A549 (cell line): Measurements from ENCODE around the gene GJA10.

ENCODE experiments used
- CEBPB ChIP-seq, 2 experiments: fragments of >200 bp in 1 of 2; sonication (Bioruptor Twin) in 1 of 2; formaldehyde crosslinking in 1 of 2; IDR thresholded peaks; 2 replicates each; pipeline ENCODE4 v1.6.1; 2012 to 2016
- FOSL2 ChIP-seq, 2 experiments: fragments of 450-650 bp in 1 of 2; fragments of >200 bp in 1 of 2; sonication (Bioruptor Twin) in 1 of 2; formaldehyde crosslinking; IDR thresholded peaks; 2 replicates each; pipeline versions ENCODE4 v1.5.0 to v1.6.1; 2016 to 2020; ENCODE audit warnings: mild to moderate bottlenecking in 1 of 2, moderate library complexity in 1 of 2
- MYC ChIP-seq: IDR thresholded peaks from 2 replicates; pipeline ENCODE4 v1.6.1; 2012; ENCODE audit warnings: mild to moderate bottlenecking, inconsistent platforms, low read length, improper control_type of control experiment, borderline replicate concordance
- POLR2A ChIP-seq: IDR thresholded peaks from 2 replicates; pipeline ENCODE4 v1.6.1; 2012; ENCODE audit warnings: mild to moderate bottlenecking, low read length
- TF ChIP-seq, protein P1 (sequence below): fragments of >200 bp; sonication (Bioruptor Twin); formaldehyde crosslinking; IDR thresholded peaks from 3 replicates; pipeline ENCODE4 v1.5.1; 2016
- TF ChIP-seq, protein P2 (sequence below): fragments of 150-350 bp; IDR thresholded peaks from 2 replicates; pipeline ENCODE4 v1.6.1; 2014; ENCODE audit warnings: low read depth, mild to moderate bottlenecking, low read length

DNA sequence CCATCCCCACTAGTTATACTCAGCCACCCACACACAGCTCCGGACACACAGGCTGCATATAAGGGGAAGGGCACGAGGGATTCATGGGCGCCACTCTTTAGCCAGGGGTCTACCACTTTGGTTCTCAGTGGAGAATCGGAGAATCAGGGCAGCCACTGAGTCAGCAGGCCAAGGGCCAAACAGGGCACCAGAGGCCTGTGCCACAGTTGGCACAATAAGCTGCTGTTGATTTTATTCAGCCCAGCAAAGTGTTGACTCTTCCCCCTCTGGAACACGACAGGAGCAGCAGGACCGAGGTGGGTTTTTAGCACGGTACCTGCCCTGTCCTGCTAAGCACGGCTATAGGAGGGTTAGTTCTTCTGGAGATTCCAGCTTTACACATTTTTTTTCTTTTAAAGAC, 48.3 kb downstream of the GJA10 start:
- no peak for TF ChIP-seq MYC
- no peak for TF ChIP-seq FOSL2 (IDR thresholded peaks at IDR 0.05)
- no peak for TF ChIP-seq FOSL2 (CRISPR knock-in tag; IDR thresholded peaks at IDR 0.05)
- TF ChIP-seq, protein P1, sequence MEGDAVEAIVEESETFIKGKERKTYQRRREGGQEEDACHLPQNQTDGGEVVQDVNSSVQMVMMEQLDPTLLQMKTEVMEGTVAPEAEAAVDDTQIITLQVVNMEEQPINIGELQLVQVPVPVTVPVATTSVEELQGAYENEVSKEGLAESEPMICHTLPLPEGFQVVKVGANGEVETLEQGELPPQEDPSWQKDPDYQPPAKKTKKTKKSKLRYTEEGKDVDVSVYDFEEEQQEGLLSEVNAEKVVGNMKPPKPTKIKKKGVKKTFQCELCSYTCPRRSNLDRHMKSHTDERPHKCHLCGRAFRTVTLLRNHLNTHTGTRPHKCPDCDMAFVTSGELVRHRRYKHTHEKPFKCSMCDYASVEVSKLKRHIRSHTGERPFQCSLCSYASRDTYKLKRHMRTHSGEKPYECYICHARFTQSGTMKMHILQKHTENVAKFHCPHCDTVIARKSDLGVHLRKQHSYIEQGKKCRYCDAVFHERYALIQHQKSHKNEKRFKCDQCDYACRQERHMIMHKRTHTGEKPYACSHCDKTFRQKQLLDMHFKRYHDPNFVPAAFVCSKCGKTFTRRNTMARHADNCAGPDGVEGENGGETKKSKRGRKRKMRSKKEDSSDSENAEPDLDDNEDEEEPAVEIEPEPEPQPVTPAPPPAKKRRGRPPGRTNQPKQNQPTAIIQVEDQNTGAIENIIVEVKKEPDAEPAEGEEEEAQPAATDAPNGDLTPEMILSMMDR: no peak
- TF ChIP-seq CEBPB (IDR thresholded peaks at IDR 0.05): no peak
- TF ChIP-seq, protein P2, sequence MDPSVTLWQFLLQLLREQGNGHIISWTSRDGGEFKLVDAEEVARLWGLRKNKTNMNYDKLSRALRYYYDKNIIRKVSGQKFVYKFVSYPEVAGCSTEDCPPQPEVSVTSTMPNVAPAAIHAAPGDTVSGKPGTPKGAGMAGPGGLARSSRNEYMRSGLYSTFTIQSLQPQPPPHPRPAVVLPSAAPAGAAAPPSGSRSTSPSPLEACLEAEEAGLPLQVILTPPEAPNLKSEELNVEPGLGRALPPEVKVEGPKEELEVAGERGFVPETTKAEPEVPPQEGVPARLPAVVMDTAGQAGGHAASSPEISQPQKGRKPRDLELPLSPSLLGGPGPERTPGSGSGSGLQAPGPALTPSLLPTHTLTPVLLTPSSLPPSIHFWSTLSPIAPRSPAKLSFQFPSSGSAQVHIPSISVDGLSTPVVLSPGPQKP: no peak
- TF ChIP-seq POLR2A: no peak
